ACHN (cell line): ENCODE results near the gene RELL2.

Source experiments
- DNase-seq: peaks from one replicate; pipeline ENCODE4 v3.0.0-alpha.2; 2015
- in situ Hi-C: cut with HindIII; loops from 2 replicates; pipeline ENCODE4 v1.10.0; 2017; ENCODE audit warnings: low sequenced_read_pairs, low pct_ligation_motif_present, low pct_unique_long_range_greater_than_20kb

Gene RELL2

GRCh38 chr5:141618030-141618803, 18.6 kb upstream of the RELL2 start:
- in situ Hi-C loops: no loop called here
- DNase-seq: peak; percentile 34

DNA sequence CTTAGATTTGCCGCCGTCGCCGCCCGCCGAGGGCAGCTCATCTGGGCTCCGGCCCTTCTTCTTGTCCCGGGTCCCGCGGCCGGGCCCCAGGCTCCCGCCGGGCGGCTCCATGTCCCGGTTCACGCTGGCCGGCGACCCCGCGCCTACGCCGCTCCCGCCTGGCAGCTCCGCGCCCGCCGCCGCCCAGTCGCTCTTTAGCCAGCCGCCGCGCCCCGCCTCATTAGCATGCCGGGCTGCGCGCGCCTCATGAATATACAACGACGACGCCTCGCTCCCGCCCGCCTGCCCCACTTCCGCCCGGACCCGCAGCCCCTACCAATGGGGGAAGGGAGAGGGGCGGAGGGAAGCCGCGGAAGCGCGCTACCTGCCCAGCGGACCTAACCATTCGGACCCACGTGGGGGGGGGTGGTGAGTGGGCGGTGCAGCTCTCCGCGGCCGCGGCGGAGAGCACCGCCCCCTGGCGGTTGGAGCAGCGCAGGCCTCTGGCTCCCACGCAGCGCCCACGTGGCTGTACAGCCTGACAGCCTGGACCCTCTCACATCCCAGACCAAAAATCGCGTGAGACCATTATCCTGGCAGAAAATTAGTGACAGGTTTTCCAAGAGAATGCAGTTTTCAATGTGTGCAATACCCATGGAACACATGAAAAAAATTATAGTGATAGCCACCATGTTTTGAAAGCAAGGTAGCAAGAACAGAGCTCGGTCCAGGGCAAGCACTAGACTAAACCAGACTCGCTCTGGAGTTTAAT, 17.8 kb upstream of the RELL2 start, which contains the start of gene DIAPH1:
Gene DIAPH1 (minus strand): TSS at position 197 of the 751 bp plus-strand sequence. CDS start 86 bp downstream, at position 111.
- in situ Hi-C loops: no loop called here
- DNase-seq: peak; percentile 94

DNA sequence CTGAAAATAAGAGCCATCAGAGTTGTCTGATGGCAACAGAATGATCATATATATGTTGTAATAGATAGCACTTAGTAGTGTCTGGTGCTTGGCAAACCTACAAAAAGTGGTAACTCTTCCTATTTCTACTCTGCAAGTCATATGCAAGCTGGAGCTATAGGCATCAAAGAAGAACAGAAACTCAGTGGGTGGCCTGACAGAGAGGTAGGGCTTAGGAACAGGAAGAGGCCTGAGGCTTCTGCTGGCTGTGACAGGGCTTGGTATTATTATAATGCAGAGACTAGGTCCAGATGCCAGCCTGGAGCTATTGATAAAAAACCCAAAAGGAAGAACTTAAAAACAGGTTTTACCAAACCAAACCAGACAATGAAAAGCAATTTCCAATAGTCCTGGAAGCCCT, 13.6 kb upstream of the RELL2 start:
- in situ Hi-C loops: no loop called here

DNA sequence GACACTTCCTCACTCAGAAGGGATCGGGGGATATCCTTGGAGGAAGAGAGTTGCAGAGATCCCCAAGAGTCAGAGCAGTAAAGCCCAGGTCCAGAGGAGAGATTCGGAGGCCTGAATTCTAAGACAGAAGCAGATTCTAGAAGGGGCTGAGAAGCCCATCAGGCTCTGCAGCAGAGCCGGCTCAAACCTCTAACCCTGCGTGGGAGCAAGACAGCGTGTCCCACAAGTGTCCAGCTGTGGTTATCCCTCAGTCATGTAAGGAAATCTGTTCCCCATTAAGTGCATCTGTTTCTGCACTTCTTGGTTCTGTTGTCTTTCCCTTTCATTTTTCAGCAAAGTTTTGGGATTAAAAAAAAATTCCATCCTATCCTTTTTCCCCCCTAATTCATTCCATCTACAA, 13.2 kb upstream of the RELL2 start:
- in situ Hi-C loops: no loop called here
- no peak for DNase-seq

More for the DNA sequence above, 13.6 kb upstream of the RELL2 start:
- DNase-seq: no peak

GRCh38 chr5:141628175-141628788, 8.5 kb upstream of the RELL2 start:
- DNase-seq: no peak
- in situ Hi-C loops: no loop called here

- in situ Hi-C loops: no loop called here
- no peak for DNase-seq
Observed at GRCh38 chr5:141630570-141631140, 6.1 kb upstream of the RELL2 start.

- DNase-seq: no peak
- in situ Hi-C loops: no loop called here
Observed at GRCh38 chr5:141632650-141633049, 4.1 kb upstream of the RELL2 start.

DNA sequence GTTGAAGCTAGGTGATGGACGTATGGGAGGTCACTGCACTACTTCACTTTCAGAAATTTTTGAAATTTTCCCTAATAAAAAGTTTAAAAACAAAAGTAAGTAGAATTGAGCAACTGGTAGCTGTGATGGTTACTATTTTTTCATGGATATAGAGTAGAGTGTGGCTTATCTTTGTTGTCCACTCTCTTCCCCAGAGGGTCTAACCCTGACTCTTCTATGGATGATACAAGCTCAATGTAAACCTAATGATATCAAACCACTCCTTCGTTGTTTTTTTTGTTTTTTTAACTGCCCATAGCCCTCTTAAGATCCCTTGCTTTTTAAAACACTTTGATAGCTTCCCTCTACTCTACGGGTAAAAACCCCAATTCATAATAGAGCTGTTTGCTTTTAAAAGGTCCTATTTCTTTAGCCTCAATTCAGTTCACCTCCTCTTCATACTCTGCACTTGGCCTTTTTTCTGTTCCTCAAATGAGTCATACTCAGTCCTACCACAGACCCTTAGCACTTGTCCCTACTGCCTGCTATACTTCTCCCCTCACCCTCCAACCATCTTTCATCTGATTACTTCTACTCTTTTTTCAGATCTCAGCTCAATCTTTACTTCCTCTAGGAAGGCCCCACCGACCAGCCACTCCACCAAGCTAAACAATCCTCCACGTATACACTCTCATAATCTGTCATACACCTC, 2.8 kb upstream of the RELL2 start:
- in situ Hi-C loops: no loop called here
- DNase-seq: no peak

- no peak for DNase-seq
- in situ Hi-C loops: no loop called here
Observed at GRCh38 chr5:141634720-141635119, 2.1 kb upstream of the RELL2 start.

DNA sequence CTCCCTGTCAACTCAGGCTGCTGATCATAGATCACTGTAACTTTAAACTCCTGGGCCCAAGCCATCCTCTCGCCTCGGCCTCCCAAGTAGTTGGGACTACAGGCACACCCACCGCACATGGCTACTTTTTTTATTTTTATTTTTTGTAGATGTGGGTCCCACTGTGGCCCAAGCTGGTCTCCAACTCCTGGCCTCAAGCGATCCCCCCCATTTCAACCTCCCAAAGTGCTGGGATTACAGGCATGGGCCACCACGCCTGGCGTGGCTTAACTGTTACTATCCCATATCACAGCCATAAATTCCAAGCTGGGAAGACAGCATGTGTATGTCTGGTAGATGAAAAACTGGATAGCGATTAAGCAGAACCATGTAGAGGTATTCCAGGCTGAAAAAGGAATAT, 1.2 kb upstream of the RELL2 start:
- DNase-seq: no peak
- in situ Hi-C loops: no loop called here

DNA sequence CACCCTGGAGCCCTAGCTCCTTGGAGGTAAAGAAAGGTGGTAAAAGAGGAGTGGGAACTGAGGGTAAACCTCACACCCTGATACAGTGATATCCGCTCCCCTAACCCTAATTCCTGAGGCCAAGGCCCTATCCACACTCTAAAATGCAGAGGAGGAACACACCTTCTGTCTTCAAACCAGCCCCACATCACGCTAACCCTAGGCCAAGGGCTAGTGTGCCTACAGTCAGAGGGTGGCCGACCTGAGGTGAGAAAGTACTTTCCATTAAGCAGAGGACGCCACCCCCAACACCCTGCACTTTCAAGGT, 738 bp upstream of the RELL2 start:
- no peak for DNase-seq
- in situ Hi-C loops: no loop called here

- peak; percentile 6 for DNase-seq
- in situ Hi-C loops: no loop called here
Observed at GRCh38 chr5:141637123-141637766, 448 bp downstream of the RELL2 start.

DNA sequence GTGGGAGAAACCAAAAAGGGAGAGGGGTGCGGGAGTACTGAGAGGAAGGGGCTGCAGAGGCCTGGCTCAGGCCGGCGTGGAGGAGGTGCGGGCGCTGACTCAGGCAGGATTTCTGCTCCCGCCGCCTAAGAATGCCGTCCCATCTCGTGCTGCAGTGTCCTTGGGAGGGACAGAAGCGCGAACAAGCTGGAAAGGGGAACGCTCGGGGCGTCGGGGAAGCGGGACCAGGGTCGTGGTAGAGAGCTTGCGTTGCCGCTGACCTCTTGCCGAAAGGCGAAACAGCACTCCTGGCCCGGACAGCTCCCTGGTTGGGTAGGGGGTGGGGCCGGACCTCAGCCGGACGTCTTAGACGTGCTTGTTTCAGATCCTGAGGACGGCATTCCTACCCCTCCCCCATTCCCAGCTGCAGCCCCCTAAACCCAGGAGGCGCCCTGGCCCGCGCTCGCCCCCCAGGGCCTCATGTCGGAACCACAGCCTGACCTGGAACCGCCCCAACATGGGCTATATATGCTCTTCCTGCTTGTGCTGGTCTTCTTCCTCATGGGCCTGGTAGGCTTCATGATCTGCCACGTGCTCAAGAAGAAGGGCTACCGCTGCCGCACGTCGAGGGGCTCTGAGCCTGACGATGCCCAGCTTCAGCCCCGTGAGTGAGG, 1.1 kb downstream of the RELL2 start:
- peak; percentile 46 for DNase-seq
- in situ Hi-C loops: no loop called here

DNA sequence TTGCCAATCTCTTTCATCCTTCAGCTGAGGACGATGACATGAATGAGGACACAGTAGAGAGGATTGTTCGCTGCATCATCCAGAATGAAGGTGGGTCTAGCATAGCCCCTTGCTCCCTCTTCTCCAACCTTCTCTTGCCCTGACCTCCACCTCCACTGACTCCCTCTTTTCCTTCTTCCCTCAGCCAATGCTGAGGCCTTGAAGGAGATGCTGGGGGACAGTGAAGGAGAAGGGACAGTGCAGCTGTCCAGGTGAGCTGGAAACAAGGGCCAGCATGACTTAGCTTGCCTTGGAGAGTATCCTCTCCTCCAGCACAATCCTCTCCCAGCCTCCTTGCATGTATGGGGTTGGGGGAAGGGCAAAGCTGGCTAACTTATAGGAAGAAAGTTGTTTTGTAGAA, 2.0 kb downstream of the RELL2 start:
- in situ Hi-C loops: no loop called here
- no peak for DNase-seq

DNA sequence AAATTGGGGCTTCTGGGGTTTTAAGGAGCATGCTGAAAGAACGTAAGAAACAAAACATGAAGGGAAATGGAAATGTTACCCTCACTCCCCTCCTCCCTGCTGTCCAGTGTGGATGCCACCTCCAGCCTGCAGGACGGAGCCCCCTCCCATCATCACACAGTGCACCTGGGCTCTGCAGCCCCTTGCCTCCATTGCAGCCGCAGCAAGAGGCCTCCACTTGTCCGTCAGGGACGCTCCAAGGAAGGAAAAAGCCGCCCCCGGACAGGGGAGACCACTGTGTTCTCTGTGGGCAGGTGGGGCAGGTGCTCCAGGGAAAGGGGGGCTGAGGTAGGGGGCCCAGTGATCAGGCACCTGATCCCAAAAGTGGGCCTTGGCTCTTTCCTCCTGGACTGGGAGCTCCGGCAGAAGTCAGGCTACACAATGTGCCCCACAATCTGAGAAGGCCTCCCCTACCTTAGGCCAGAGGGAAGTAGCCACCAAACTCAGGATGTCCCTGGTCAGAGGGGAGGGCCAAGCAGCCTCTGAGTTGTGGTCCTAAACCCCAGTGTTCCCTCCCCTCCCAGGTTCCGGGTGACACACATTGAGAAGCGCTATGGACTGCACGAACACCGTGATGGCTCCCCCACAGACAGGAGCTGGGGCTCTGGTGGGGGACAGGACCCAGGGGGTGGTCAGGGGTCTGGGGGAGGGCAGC, 2.7 kb downstream of the RELL2 start:
- no peak for DNase-seq
- in situ Hi-C loops: no loop called here

GRCh38 chr5:141640051-141640415, 3.2 kb downstream of the RELL2 start:
- in situ Hi-C loops: no loop called here
- DNase-seq: no peak

DNA sequence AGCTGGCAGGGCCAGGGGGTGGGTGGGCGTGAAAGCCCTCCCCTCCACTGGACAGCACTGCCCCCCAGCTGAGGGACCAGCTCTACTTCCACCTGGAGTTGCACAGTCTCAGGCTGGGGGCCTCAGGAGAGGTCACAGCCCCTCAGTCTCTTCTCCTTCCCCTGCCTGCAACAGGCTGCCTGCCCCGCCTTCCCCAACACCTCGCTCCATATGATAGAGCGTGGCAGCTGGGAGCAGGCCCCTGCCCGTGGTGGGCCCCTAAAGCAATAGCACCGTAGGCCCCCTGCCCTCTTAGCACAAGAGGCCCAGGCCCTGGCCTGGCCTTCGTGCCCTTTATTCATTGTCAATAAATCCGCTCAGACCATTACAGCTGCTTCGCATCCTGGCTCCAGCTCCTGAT, 3.9 kb downstream of the RELL2 start:
- no peak for DNase-seq
- in situ Hi-C loops: no loop called here
